GM10266 (cell line): ENCODE results near the gene GNAT3.

ENCODE experiments used
- DNase-seq: peaks from one replicate; pipeline ENCODE4 v3.0.0; 2012; ENCODE audit errors: extremely low spot score
- TF ChIP-seq, protein P1 (sequence below): IDR thresholded peaks from 2 replicates; pipeline ENCODE4 v1.5.1; 2012; ENCODE audit warnings: mild to moderate bottlenecking, low read depth; ENCODE audit not compliant: control insufficient read depth, insufficient read depth; ENCODE audit errors: missing control alignments

The GNAT3 gene

DNA sequence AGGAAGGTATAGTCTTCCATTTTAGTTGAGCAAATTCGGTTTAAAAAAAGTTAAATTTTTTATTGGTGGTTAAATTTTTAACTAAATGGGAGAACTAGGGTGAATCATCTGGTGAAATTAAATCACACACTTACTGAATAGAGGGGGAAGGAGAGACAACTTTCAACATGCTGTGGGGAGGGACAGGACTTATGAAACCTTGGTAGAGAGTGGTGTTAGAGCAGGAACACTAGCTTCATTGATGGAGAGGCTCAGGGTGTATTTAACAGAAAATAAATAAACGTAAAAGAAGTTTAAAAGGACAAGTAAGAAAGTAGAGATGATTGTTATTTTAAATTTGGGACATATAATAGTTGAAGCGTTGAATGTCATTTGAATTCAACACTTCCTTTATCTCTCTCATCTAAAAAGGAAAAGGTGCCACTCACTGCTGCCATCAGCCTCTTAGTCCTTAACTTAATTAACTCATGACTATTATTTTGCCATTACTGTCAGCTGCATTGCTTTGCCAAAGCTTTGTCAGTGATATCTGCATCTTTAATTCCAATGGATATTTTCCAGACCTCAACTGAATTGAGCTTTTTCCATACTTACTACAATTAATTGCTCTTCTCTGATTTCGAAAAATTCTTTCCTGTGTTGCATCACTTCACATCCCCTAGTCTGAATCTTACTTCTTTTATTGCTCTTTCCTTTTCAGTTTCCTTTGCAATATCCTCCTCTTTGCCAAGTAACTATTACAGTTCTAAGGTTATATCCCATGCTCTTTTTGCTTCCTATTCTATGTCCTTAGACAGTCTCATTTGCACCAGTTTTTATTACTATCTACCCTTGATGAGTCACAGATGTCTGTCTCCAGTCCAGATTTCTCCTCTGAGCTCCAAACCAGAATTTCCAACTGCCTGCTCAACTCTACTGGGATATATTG, 71.7 kb downstream of the GNAT3 start:
- no peak for DNase-seq
- TF ChIP-seq, protein P1, sequence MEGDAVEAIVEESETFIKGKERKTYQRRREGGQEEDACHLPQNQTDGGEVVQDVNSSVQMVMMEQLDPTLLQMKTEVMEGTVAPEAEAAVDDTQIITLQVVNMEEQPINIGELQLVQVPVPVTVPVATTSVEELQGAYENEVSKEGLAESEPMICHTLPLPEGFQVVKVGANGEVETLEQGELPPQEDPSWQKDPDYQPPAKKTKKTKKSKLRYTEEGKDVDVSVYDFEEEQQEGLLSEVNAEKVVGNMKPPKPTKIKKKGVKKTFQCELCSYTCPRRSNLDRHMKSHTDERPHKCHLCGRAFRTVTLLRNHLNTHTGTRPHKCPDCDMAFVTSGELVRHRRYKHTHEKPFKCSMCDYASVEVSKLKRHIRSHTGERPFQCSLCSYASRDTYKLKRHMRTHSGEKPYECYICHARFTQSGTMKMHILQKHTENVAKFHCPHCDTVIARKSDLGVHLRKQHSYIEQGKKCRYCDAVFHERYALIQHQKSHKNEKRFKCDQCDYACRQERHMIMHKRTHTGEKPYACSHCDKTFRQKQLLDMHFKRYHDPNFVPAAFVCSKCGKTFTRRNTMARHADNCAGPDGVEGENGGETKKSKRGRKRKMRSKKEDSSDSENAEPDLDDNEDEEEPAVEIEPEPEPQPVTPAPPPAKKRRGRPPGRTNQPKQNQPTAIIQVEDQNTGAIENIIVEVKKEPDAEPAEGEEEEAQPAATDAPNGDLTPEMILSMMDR: no peak

DNA sequence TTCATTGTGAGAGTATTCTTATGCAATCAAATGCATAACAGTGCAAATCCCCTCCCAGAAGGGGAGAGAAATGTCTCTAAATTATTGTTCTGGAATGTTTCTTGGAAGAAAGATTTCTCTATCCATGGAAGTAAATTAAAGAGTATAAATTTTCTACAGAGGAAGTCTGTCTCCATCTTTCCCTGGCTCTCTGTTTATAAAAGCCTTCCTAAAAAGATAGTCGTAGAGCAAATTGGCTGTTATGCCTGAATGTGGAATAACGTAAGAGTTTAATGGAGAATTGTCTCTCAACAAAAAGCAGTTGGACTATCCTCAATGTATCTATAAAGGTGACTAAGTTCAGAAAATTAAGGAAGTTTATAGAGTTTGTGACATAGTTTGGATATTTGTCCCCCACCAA, 76.3 kb downstream of the GNAT3 start:
- TF ChIP-seq, protein P1: no peak
- DNase-seq: no peak

DNA sequence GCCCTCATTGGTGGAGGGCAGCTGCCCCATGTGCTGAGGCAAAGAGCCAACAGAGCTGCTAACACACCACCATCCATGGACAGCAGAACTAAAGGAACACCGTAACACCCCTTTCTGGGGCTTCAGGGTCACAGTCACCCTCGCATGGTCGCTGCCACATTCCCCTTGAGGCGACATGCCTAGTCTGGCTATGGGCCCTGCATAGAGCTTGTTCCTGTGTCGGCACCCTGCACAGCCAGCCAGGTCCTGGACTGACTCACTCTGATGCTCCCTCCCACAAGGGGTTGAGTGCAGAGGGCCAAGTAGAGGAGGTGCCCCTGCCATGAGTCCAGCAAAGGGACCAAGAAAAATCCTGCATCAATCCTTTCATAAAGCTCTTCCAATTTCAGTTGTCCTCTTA, 77.8 kb downstream of the GNAT3 start:
- DNase-seq: no peak
- TF ChIP-seq, protein P1: no peak

DNA sequence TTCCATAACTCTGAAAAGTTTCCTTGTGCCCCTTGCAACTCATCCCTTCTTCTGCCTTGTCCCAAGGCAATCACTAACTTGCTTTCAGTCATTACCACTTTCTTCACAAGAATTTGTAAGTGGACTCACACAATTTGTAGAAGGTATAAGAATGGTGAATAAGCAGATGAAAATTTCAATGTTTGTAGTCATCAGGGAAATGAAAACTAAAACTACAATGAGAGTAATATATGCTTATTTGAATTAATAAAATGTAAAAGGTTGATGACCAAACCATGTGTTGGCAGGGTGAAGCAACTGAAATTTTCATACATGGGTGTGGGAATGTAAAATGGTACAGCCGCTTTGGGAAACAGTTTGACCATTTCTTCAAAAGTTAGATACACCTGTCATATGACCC, 79.7 kb downstream of the GNAT3 start:
- DNase-seq: no peak
- TF ChIP-seq, protein P1: no peak

DNA sequence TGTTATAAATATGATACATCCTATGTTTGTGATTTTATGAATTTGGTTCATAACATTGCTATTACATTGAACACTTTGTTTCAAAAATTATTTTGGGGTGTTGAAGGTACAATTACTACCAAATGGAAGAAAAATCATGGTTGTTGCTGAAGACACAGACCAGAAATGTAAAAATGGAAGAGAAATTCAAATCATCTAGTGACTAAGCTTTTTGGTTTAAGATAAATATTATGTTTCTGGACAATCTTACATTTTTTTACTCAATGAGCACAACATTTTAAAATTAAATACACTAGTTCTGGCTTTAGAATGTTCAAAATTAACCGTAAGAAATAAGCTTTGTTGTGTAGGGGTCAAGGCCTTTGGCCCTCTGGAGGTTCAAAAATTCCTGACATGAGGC, 82.7 kb downstream of the GNAT3 start:
- TF ChIP-seq, protein P1: no peak
- no peak for DNase-seq

DNA sequence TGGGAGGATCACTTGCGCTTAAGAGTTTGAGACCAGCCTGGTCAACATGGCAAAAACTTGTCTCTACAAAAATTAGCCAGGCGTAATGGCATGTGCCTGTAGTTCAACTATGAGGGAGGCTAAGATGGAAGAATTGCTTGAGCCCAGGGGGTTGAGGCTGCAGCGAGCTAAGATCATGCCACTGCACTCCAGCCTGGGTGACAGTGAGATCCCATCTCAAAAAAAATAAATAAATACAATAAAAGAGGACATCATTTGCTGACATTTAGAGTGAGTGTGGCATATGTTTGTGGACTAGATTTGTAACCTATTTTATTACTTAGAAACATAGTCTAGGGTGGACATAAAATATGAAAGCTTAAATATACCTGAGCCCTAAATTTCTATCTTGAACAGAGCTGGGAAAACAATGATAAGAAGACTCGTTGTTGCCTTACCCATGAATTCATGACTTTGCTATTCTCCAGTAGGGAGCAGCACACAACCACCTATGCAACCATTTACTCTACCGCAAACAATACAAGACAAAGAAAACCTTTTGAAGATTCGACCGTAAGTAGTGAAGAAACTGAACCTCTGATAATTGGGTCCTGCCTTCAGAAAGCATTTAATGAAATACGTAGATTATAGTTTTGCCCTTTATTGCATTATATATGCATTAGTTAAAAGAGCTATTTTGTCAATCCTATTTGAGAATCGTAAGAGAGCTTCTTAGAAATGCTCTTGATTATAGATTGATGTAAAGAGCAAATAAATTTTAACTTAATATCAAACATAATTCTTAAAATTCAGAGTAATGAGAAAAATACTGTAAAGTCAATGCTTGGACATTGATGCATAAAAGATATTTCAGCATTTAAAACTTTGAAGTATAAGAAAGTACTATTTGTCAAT, 83.5 kb downstream of the GNAT3 start:
- TF ChIP-seq, protein P1: peak; percentile 32
- DNase-seq: peak; percentile 8
